ENCODE data around the gene HMGN2. TPM values are rescaled to one million over a fixed set of nuclear protein-coding genes. Genes with fewer than 3 reads are reported as not detected.

The HMGN2 gene
- total RNA-seq, 2 donors from 2014 or later, result 671 to 773 TPM

DNA sequence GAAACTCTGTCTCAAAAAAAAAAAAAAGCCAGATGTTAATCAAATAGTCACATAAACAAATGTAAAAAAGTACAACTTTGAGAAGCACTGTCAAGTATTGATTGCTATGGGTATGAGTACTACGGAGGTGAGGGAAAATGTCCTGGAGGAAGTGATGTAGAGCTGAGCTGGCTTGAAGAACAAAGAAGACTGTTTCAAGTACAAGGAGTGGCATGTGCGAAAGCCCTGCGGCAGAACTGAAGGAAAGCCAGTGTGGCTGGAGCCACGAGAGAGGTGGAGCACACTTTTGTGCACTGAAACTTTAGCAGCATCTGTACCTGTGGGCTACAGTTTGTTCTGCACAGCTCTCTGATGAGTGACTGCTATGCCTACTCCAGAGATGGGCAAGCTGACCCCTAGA lies 51.9 kb downstream of the HMGN2 start:
- Mint-ChIP-seq H3K4me1 (peaks cover 9% of the 10 kb centered on the region), H3K9me3 (no peaks in the 10 kb centered on the region), H3K36me3 (ENCODE audit: low read depth) (no peaks in the 10 kb centered on the region), H3K4me3 (no peak overlapping the region), H3K27me3 (ENCODE audit: insufficient read depth) (peaks cover 15% of the 10 kb centered on the region), H3K27ac (no peak overlapping the region)
- H3K27me3 ChIP-seq (ENCODE audit: control insufficient read depth, insufficient read depth, low read length, poor library complexity, severe bottlenecking), result peaks cover 4% of the 10 kb centered on the region
- H3K36me3 ChIP-seq (ENCODE audit: control insufficient read depth, insufficient read depth, low read length), result no peaks in the 10 kb centered on the region
- no peak overlapping the region for H3K4me3 ChIP-seq (ENCODE audit: low read length)
- 88 to 92% methylated on average over 4 of the region's 4 CpGs for WGBS, 2 experiments (ENCODE audit: insufficient coverage in 1 of 2, insufficient read length in 1 of 2)
- DNase-seq, result no peak
- H3K9me3 ChIP-seq (ENCODE audit: control insufficient read depth, low read length), result no peaks in the 10 kb centered on the region
- no peak overlapping the region for H3K27ac ChIP-seq (ENCODE audit: low read depth, low read length)
- H3K4me1 ChIP-seq (ENCODE audit: control insufficient read depth, insufficient read depth, low read length), result no peaks in the 10 kb centered on the region
- TF ChIP-seq, protein P1, sequence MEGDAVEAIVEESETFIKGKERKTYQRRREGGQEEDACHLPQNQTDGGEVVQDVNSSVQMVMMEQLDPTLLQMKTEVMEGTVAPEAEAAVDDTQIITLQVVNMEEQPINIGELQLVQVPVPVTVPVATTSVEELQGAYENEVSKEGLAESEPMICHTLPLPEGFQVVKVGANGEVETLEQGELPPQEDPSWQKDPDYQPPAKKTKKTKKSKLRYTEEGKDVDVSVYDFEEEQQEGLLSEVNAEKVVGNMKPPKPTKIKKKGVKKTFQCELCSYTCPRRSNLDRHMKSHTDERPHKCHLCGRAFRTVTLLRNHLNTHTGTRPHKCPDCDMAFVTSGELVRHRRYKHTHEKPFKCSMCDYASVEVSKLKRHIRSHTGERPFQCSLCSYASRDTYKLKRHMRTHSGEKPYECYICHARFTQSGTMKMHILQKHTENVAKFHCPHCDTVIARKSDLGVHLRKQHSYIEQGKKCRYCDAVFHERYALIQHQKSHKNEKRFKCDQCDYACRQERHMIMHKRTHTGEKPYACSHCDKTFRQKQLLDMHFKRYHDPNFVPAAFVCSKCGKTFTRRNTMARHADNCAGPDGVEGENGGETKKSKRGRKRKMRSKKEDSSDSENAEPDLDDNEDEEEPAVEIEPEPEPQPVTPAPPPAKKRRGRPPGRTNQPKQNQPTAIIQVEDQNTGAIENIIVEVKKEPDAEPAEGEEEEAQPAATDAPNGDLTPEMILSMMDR (conservative IDR thresholded peaks at IDR 0.05), result no peak
- H3K9ac ChIP-seq (ENCODE audit: extremely low read depth, low read length, poor library complexity, severe bottlenecking), result no peak overlapping the region

Other genes starting within 250 kb of the HMGN2 start
- gene CEP85, start 238.2 kb upstream of the HMGN2 start, total RNA-seq, result 10 to 100 TPM; 25.6 to 43.6 TPM
- 100 to 1,000 TPM; 119 to 132 TPM for gene SH3BGRL3, start 192.4 kb upstream of the HMGN2 start, total RNA-seq
- gene UBXN11, start 165.8 kb upstream of the HMGN2 start, total RNA-seq, result 10 to 100 TPM; 24.3 to 30.3 TPM
- 1 to 10 TPM; 3.7 to 4.4 TPM for gene CD52, start 154.5 kb upstream of the HMGN2 start, total RNA-seq
- 10 to 100 TPM in 1 of 2 donors, 1 to 10 TPM in 1; 9.0 to 15.1 TPM for gene CRYBG2, start 118.3 kb upstream of the HMGN2 start, total RNA-seq
- gene ZNF683, start 99.7 kb upstream of the HMGN2 start, total RNA-seq, result not detected
- 1,000 to 10,000 TPM in 1 of 2 donors, 100 to 1,000 TPM in 1; 867 to 1,041 TPM for gene LIN28A, start 61.6 kb upstream of the HMGN2 start, total RNA-seq
- 10 to 100 TPM; 51.1 to 55.1 TPM for gene DHDDS, start 40.1 kb upstream of the HMGN2 start, total RNA-seq
- 10 to 100 TPM; 41.3 TPM for gene RPS6KA1, start 57.3 kb downstream of the HMGN2 start, total RNA-seq
- 100 to 1,000 TPM; 118 to 128 TPM for gene ARID1A, start 223.6 kb downstream of the HMGN2 start, total RNA-seq